GF-D8 (cell line): Measurements from ENCODE around the gene ANTXRL.
"Not testable (repeated sequence)": the region's sequence is repeated elsewhere in the genome, so short reads cannot be mapped to it uniquely, and the experiment has no call there.

Experiments used
- DNase-seq: peaks from one replicate; lab custom pipeline; 2025; lab: John Stamatoyannopoulos, UW

The ANTXRL gene

GRCh38 chr10:46254467-46254866 lies 32.3 kb upstream of the ANTXRL start:
- DNase-seq: no peak

GRCh38 chr10:46255210-46255609 lies 31.6 kb upstream of the ANTXRL start:
- not testable (repeated sequence) for DNase-seq

GRCh38 chr10:46255801-46256747 lies 30.7 kb upstream of the ANTXRL start:
- DNase-seq: no peak

GRCh38 chr10:46257099-46257498 lies 29.7 kb upstream of the ANTXRL start:
- DNase-seq: no peak

GRCh38 chr10:46262906-46263560 lies 23.8 kb upstream of the ANTXRL start:
- not testable (repeated sequence) for DNase-seq

GRCh38 chr10:46263831-46264268 lies 22.9 kb upstream of the ANTXRL start:
- DNase-seq: no peak

GRCh38 chr10:46264336-46264735 lies 22.5 kb upstream of the ANTXRL start:
- DNase-seq: no peak

- DNase-seq: no peak
Observed at GRCh38 chr10:46264737-46265368, 21.9 kb upstream of the ANTXRL start.

- not testable (repeated sequence) for DNase-seq
Observed at GRCh38 chr10:46265566-46266305, 21.1 kb upstream of the ANTXRL start.

- DNase-seq: no peak
Observed at GRCh38 chr10:46266306-46266985, 20.4 kb upstream of the ANTXRL start.

- no peak for DNase-seq
Observed at GRCh38 chr10:46267132-46267985, 19.4 kb upstream of the ANTXRL start.

- DNase-seq: no peak
Observed at GRCh38 chr10:46268076-46268881, 18.5 kb upstream of the ANTXRL start.

- DNase-seq: not testable (repeated sequence)
Observed at GRCh38 chr10:46269554-46270053, 17.2 kb upstream of the ANTXRL start.

GRCh38 chr10:46270086-46270811 lies 16.5 kb upstream of the ANTXRL start:
- DNase-seq: no peak

- DNase-seq: not testable (repeated sequence)
Observed at GRCh38 chr10:46270963-46271530, 15.8 kb upstream of the ANTXRL start.

GRCh38 chr10:46271795-46272499 lies 14.8 kb upstream of the ANTXRL start:
- DNase-seq: not testable (repeated sequence)

- DNase-seq: no peak
Observed at GRCh38 chr10:46272863-46273415, 13.9 kb upstream of the ANTXRL start.
